SK-N-SH (cell line): ENCODE data around the gene IPO8. TPM values are rescaled to one million over a fixed set of nuclear protein-coding genes. Genes with fewer than 3 reads are reported as not detected.

Experiments used
- CTCF ChIA-PET: fragments of 300-600, 350-600 bp; formaldehyde crosslinking; extraction: SDS; loops from one replicate; lab custom pipeline; 2021; lab: Yijun Ruan, JAX
- POLR2A ChIA-PET: fragments of 350-600 bp; sonication (Branson Sonifier 250); formaldehyde crosslinking; extraction: SDS; loops from one replicate; lab custom pipeline; 2020; ENCODE audit warnings: antibody characterized with exemption, inconsistent platforms; lab: Yijun Ruan, JAX
- DNase-seq: peaks from one replicate; pipeline ENCODE4 v3.0.0; 2012
- H2AFZ ChIP-seq: fragments of 200-600 bp; sonication (generic); 2 replicates; pipeline ENCODE4 v1.8.1; 2016; ENCODE audit warnings: antibody characterized with exemption, mild to moderate bottlenecking, low read depth
- H3F3A ChIP-seq: fragments of 200-600 bp; sonication (generic); replicated peaks from 2 replicates; pipeline ENCODE3; 2016; ENCODE audit warnings: antibody characterized with exemption, mild to moderate bottlenecking; ENCODE audit not compliant: insufficient read depth
- H3K27ac ChIP-seq, 2 experiments: fragments of 200-500 bp in 1 of 2; fragments of 200-600 bp in 1 of 2; sonication (Bioruptor generic) in 1 of 2; sonication (generic), shearing (Covaris generic) in 1 of 2; 2 replicates each; pipeline versions ENCODE4 v1.5.1 to v1.6.1; 2014 to 2016; ENCODE audit warnings: low read depth in 2 of 2, inconsistent platforms in 1 of 2, low read length in 1 of 2, mild to moderate bottlenecking in 1 of 2, mixed read lengths in 1 of 2
- H3K27me3 ChIP-seq: fragments of 200-600 bp; sonication (generic), shearing (Covaris generic); 2 replicates; pipeline ENCODE4 v1.6.1; 2016; ENCODE audit warnings: mixed run types; ENCODE audit not compliant: insufficient read depth
- H3K36me3 ChIP-seq, 2 experiments: fragments of 200-500 bp in 1 of 2; fragments of 200-600 bp in 1 of 2; sonication (Bioruptor generic) in 1 of 2; sonication (generic) in 1 of 2; replicated peaks in 1 of 2; 2 replicates each; pipeline versions ENCODE3 to v1.5.1; 2014 to 2016; ENCODE audit warnings: low read length in 1 of 2, mild to moderate bottlenecking in 1 of 2; ENCODE audit not compliant: insufficient read depth in 2 of 2, control insufficient read depth in 1 of 2
- H3K4me1 ChIP-seq, 2 experiments: fragments of 200-500 bp in 1 of 2; fragments of 200-600 bp in 1 of 2; sonication (Bioruptor generic) in 1 of 2; sonication (generic), shearing (Covaris generic) in 1 of 2; 2 replicates each; pipeline versions ENCODE4 v1.5.1 to v1.6.1; 2014 to 2016; ENCODE audit warnings: low read depth in 1 of 2, low read length in 1 of 2, mixed run types in 1 of 2; ENCODE audit not compliant: insufficient read depth in 2 of 2, control insufficient read depth in 1 of 2
- H3K4me2 ChIP-seq: fragments of 200-600 bp; sonication (generic), shearing (Covaris generic); 2 replicates; pipeline ENCODE4 v1.6.1; 2017; ENCODE audit warnings: mixed run types
- H3K4me3 ChIP-seq, 2 experiments: fragments of 200-500 bp in 1 of 2; fragments of 200-600 bp in 1 of 2; sonication (Bioruptor generic) in 1 of 2; sonication (generic), shearing (Covaris generic) in 1 of 2; 2 replicates each; pipeline versions ENCODE4 v1.5.1 to v1.8.1; 2014 to 2016; ENCODE audit warnings: low read depth in 2 of 2, inconsistent platforms in 1 of 2, low read length in 1 of 2, mild to moderate bottlenecking in 1 of 2, mixed read lengths in 1 of 2, moderate library complexity in 1 of 2
- H3K79me2 ChIP-seq: fragments of 200-600 bp; sonication (generic); 2 replicates; pipeline ENCODE4 v1.8.1; 2017; ENCODE audit warnings: mild to moderate bottlenecking; ENCODE audit not compliant: insufficient read depth
- H3K9ac ChIP-seq: fragments of 200-600 bp; sonication (generic); 2 replicates; pipeline ENCODE4 v1.6.1; 2017; ENCODE audit warnings: mixed run types
- H3K9me2 ChIP-seq: fragments of 200-600 bp; sonication (generic); 2 replicates; pipeline ENCODE4 v1.6.1; 2017; ENCODE audit warnings: mixed run types
- H3K9me3 ChIP-seq: fragments of 200-600 bp; sonication (generic); 2 replicates; pipeline ENCODE4 v1.6.1; 2017; ENCODE audit warnings: mixed run types, mild to moderate bottlenecking, moderate library complexity
- H4K20me1 ChIP-seq: fragments of 200-600 bp; sonication (generic); 2 replicates; pipeline ENCODE4 v1.6.1; 2017; ENCODE audit warnings: mild to moderate bottlenecking, mixed run types; ENCODE audit not compliant: insufficient read depth
- EZH2phosphoT487 ChIP-seq: fragments of 200-600 bp; sonication (generic); IDR thresholded peaks from 2 replicates; pipeline ENCODE4 v1.6.1; 2017; ENCODE audit warnings: low read depth, mixed run types, mild to moderate bottlenecking, antibody characterized with exemption, moderate library complexity, borderline replicate concordance
- FOSL2 ChIP-seq: IDR thresholded peaks from 2 replicates; pipeline ENCODE4 v1.4.0; 2012; ENCODE audit warnings: low read depth, mild to moderate bottlenecking, moderate library complexity, borderline replicate concordance
- FOXM1 ChIP-seq: IDR thresholded peaks from 2 replicates; pipeline ENCODE4 v1.4.0; 2012; ENCODE audit warnings: low read depth, mild to moderate bottlenecking
- GABPA ChIP-seq: IDR thresholded peaks from 2 replicates; pipeline ENCODE4 v1.4.0; 2012; ENCODE audit warnings: low read depth, mild to moderate bottlenecking
- MEF2A ChIP-seq: IDR thresholded peaks from 2 replicates; pipeline ENCODE4 v1.4.0; 2012; ENCODE audit warnings: low read depth, borderline replicate concordance
- MXI1 ChIP-seq: IDR thresholded peaks from 2 replicates; pipeline ENCODE4 v1.6.1; 2012; ENCODE audit warnings: mild to moderate bottlenecking, low read depth, low read length, improper control_type of control experiment
- RAD21 ChIP-seq: IDR thresholded peaks from 2 replicates; pipeline ENCODE4 v1.6.1; 2012; ENCODE audit warnings: mild to moderate bottlenecking, low read length
- SMC3 ChIP-seq: IDR thresholded peaks from 2 replicates; pipeline ENCODE4 v1.6.1; 2012; ENCODE audit warnings: low read depth, low read length, improper control_type of control experiment
- TAF1 ChIP-seq: IDR thresholded peaks from 2 replicates; pipeline ENCODE4 v1.6.1; 2012; ENCODE audit warnings: low read depth, mild to moderate bottlenecking, low read length, moderate library complexity, borderline replicate concordance
- TEAD4 ChIP-seq: IDR thresholded peaks from 2 replicates; pipeline ENCODE4 v1.4.0; 2012; ENCODE audit warnings: mild to moderate bottlenecking, borderline replicate concordance; ENCODE audit not compliant: insufficient read depth
- WGBS: methylation state at CpG from one replicate; pipeline ENCODE4 v1.1.6; 2017; ENCODE audit warnings: low lambda C conversion rate; 5-methylcytosine and 5-hydroxymethylcytosine counted together
- polyA plus RNA-seq, 3 experiments: library from polyadenylated mRNA; depleted of rRNA; stranded (reverse); fragments of >200 nt; gene quantifications; 2 replicates each; pipeline ENCODE4 v1.2.3, GENCODE V29; 2012
- TF ChIP-seq, protein P1 (sequence below): IDR thresholded peaks from 2 replicates; pipeline ENCODE4; 2012
- TF ChIP-seq, protein P2 (sequence below): fragments of 150-350 bp; IDR thresholded peaks from 2 replicates; pipeline ENCODE4 v1.6.1; 2016; ENCODE audit warnings: mild to moderate bottlenecking, low read depth, low read length
- TF ChIP-seq, protein P3 (sequence below): IDR thresholded peaks from 2 replicates; pipeline ENCODE4 v1.4.0; 2012; ENCODE audit warnings: low read depth, borderline replicate concordance
- TF ChIP-seq, protein P4 (sequence below): IDR thresholded peaks from 2 replicates; pipeline ENCODE4 v1.6.1; 2012; ENCODE audit warnings: mild to moderate bottlenecking, low read depth, low read length, moderate library complexity

IPO8 gene
- polyA plus RNA-seq, 1 of the 3 experiments (the other 2 are of a cell fraction), result 5.8 TPM

DNA sequence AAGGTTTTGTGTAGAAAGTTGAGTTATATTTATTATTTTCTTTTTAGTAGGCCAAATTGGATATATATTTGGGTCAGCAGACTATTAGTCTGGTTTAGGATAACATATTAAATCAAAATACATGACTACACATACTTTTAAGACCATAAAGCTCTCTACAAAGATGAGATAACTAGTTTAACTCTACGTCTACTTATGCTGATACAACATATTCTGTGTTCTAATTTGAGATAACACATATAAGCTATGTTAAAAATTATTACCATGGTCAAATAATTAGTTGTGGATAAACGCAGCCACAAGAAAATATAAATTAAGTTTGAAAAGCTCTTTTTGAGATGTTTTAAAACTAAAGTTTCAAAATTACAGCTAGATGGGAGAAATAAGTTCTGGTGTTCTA, 55.3 kb downstream of the IPO8 start (continued):
- TF ChIP-seq, protein P1, sequence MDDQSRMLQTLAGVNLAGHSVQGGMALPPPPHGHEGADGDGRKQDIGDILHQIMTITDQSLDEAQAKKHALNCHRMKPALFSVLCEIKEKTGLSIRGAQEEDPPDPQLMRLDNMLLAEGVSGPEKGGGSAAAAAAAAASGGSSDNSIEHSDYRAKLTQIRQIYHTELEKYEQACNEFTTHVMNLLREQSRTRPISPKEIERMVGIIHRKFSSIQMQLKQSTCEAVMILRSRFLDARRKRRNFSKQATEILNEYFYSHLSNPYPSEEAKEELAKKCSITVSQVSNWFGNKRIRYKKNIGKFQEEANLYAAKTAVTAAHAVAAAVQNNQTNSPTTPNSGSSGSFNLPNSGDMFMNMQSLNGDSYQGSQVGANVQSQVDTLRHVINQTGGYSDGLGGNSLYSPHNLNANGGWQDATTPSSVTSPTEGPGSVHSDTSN, result no peak
- TF ChIP-seq MEF2A, result no peak

DNA sequence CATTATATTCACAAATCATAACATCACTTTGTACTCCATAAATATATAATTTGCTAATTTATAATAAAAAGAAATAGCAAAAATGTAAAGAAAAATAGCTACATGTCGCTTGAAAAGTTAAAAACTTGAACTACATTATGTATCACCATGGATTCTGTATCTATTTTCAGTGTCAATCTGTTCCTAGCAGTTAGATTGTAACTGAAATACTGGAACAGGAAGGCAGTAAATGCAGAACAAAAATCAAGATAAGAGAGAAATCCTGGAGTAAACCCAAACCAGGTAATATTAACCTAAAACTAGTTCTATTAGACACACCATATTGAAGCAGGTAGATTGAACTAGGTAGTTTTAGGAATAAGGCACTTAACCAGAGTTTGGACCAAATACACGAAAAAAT, 60.3 kb downstream of the IPO8 start:
- H3K9ac ChIP-seq, result no peak overlapping the region
- TF ChIP-seq TEAD4, result no peak
- no peak for TF ChIP-seq RAD21
- no peak for TF ChIP-seq TAF1
- TF ChIP-seq, protein P1, result no peak
- TF ChIP-seq, protein P2, sequence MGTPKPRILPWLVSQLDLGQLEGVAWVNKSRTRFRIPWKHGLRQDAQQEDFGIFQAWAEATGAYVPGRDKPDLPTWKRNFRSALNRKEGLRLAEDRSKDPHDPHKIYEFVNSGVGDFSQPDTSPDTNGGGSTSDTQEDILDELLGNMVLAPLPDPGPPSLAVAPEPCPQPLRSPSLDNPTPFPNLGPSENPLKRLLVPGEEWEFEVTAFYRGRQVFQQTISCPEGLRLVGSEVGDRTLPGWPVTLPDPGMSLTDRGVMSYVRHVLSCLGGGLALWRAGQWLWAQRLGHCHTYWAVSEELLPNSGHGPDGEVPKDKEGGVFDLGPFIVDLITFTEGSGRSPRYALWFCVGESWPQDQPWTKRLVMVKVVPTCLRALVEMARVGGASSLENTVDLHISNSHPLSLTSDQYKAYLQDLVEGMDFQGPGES, result no peak
- WGBS, result 94% methylated on average over 2 of the region's 2 CpGs
- no peak overlapping the region for H3K4me2 ChIP-seq
- no peaks in the 10 kb centered on the region for H3K4me1 ChIP-seq
- H3K79me2 ChIP-seq, result no peaks in the 10 kb centered on the region
- no peak overlapping the region for H3K27ac ChIP-seq
- no peaks in the 10 kb centered on the region for H4K20me1 ChIP-seq
- POLR2A ChIA-PET, result no interaction called here
- no peaks in the 10 kb centered on the region for H3K9me3 ChIP-seq
- CTCF ChIA-PET, result interaction anchor here (0.6 to 1.5 kb wide), 2 partner anchors 9 to 15 kb away, joined by 3 to 4 read pairs; no protein-coding TSS in a partner anchor
- H3F3A ChIP-seq, result peaks cover 5% of the 10 kb centered on the region
- no peak overlapping the region for H2AFZ ChIP-seq
- H3K4me3 ChIP-seq, result no peak overlapping the region
- DNase-seq, result no peak
- H3K36me3 ChIP-seq, result peaks cover 50 to 78% of the 10 kb centered on the region in 2 experiments
- H3K27me3 ChIP-seq, result no peaks in the 10 kb centered on the region
- H3K9me2 ChIP-seq, result no peaks in the 10 kb centered on the region

DNA sequence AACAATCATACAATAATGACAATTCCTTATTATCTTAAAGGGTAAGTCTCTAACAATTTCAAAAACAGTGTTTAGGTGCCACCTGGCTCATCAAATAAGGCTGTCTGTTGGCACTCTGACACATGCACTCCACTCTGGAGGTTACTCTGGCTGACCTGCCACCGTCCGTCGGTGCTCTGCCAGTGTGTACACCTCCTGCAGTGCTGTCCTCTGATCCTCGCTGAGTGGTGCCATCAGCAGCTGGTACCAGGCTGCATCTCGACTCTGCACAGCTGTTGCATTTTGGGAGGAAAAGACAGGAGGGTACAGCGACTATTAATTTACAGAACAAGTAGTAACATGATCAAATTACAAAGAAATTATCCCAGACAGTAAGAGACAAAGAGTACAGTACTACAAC, 63.9 kb downstream of the IPO8 start:
- Histone ChIP-seq H3K27me3 (no peaks in the 10 kb centered on the region), H3K4me2 (no peak overlapping the region), H3K9me2 (no peaks in the 10 kb centered on the region), H4K20me1 (no peaks in the 10 kb centered on the region), H3K9ac (no peak overlapping the region), H3F3A (no peaks in the 10 kb centered on the region), H3K9me3 (no peaks in the 10 kb centered on the region), H3K4me1 (no peaks in the 10 kb centered on the region), H3K36me3 (peaks cover 44 to 82% of the 10 kb centered on the region in 2 experiments), H3K79me2 (no peaks in the 10 kb centered on the region), H2AFZ (no peak overlapping the region), H3K4me3 (no peak overlapping the region), H3K27ac (no peak overlapping the region)
- no peak for DNase-seq
- ChIA-PET POLR2A (no interaction called here), CTCF (interaction anchor here (1.0 kb wide), 1 partner anchor 39 kb away, joined by 3 read pairs; no protein-coding TSS in a partner anchor)
- WGBS, result 83% methylated on average over 6 of the region's 6 CpGs
- no peak for TF ChIP-seq RAD21
- TF ChIP-seq MXI1, result no peak
- TF ChIP-seq, protein P3, sequence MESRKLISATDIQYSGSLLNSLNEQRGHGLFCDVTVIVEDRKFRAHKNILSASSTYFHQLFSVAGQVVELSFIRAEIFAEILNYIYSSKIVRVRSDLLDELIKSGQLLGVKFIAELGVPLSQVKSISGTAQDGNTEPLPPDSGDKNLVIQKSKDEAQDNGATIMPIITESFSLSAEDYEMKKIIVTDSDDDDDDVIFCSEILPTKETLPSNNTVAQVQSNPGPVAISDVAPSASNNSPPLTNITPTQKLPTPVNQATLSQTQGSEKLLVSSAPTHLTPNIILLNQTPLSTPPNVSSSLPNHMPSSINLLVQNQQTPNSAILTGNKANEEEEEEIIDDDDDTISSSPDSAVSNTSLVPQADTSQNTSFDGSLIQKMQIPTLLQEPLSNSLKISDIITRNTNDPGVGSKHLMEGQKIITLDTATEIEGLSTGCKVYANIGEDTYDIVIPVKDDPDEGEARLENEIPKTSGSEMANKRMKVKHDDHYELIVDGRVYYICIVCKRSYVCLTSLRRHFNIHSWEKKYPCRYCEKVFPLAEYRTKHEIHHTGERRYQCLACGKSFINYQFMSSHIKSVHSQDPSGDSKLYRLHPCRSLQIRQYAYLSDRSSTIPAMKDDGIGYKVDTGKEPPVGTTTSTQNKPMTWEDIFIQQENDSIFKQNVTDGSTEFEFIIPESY, result no peak
- TF ChIP-seq FOSL2, result no peak
- TF ChIP-seq EZH2phosphoT487, result no peak
- no peak for TF ChIP-seq GABPA
- TF ChIP-seq, protein P4, sequence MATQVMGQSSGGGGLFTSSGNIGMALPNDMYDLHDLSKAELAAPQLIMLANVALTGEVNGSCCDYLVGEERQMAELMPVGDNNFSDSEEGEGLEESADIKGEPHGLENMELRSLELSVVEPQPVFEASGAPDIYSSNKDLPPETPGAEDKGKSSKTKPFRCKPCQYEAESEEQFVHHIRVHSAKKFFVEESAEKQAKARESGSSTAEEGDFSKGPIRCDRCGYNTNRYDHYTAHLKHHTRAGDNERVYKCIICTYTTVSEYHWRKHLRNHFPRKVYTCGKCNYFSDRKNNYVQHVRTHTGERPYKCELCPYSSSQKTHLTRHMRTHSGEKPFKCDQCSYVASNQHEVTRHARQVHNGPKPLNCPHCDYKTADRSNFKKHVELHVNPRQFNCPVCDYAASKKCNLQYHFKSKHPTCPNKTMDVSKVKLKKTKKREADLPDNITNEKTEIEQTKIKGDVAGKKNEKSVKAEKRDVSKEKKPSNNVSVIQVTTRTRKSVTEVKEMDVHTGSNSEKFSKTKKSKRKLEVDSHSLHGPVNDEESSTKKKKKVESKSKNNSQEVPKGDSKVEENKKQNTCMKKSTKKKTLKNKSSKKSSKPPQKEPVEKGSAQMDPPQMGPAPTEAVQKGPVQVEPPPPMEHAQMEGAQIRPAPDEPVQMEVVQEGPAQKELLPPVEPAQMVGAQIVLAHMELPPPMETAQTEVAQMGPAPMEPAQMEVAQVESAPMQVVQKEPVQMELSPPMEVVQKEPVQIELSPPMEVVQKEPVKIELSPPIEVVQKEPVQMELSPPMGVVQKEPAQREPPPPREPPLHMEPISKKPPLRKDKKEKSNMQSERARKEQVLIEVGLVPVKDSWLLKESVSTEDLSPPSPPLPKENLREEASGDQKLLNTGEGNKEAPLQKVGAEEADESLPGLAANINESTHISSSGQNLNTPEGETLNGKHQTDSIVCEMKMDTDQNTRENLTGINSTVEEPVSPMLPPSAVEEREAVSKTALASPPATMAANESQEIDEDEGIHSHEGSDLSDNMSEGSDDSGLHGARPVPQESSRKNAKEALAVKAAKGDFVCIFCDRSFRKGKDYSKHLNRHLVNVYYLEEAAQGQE, result no peak
- TF ChIP-seq FOXM1, result no peak
- TF ChIP-seq SMC3, result no peak
